HG03342 (cell line): ENCODE results near the gene CHRD.

ENCODE experiments used
- ATAC-seq: cut with Tn5 transposase; IDR thresholded peaks from one replicate; pipeline ENCODE4 v1.9.1; 2021; ENCODE audit warnings: mild to moderate bottlenecking, moderate library complexity; ENCODE audit not compliant: unreplicated experiment

CHRD gene

DNA sequence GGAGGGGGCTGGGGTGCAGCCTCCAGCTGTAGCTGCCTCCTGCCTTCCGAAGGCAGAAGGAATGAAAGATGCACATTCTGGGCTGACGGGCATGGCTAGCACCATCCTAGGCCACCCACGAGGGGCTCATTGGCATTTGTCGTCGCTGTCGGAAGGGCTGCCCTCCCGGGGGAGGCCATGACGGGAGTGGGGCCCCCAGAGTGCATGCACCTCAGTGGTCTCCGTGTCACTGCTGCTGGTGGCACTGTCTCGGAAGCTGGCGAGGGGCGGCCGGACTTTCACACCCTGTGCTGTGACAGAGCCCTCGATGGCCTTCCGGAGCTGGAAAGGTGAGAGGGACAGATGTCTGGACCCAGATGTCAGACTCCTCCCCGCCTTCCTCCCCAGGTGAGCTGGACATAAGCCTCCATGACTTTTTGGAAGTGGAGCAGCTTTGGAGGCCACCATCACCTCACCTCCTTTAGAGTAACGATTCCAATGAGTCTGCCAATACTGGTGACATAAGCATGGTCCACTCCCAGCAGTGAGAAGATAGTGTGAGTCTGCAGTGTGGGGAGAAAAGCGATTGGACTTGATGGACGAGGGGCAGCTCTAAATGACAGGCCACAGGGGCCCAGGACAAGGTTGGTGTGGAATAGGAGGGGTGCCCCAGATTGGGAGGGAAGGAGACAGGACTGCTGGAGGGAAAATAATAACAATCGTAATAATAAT, 33.2 kb upstream of the CHRD start:
- ATAC-seq, result no peak

DNA sequence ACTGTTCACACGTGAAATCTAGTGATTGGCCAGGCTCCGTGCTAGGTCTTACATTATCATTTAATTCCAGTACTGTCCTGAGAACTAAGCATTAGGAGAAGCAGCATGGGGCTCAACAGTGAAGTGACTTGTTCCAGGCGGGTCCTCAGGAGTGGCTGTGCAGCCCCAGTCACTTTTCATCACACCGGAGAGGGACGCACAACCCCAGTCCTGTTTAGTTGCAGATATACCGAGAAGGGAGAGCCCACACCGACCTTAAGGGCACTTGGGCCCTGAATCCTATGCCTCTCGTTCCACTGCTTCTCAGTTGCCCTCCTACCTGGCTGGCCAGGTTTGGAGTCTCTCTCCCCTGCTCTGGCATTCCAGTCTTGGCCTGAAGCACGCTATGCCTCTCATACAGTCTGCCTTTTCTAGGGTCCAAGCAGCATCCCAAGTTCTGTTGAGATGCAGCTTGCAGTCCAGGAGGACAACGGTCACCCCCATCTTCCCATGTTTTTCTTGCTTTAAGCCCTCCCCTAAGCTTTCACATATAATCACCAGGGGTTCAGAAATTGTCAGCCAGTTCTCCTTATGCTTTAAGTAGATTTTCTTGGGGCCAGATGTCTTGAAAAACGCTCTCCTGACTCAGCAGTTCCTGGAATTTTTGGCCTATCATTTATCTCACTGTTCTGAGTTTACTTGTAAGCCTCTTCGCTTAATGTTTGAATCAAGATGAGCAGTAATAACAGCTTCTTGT, 32.4 kb upstream of the CHRD start:
- ATAC-seq, result no peak

DNA sequence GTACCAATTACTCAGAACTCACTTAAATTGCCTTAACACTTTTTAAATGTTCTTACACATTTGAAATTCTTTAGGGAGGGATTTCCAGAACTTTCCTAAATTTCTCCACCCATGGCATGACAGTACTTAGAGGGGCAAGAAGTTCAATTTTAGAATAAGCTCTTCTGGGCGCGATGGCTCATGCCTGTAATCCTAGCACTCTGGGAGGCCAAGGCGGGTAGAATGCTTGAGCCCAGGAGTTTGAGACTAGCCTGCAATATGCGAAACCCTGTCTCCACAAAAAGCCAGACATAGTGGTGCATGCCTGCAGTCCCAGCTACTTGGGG, 31.8 kb upstream of the CHRD start:
- ATAC-seq, result no peak

DNA sequence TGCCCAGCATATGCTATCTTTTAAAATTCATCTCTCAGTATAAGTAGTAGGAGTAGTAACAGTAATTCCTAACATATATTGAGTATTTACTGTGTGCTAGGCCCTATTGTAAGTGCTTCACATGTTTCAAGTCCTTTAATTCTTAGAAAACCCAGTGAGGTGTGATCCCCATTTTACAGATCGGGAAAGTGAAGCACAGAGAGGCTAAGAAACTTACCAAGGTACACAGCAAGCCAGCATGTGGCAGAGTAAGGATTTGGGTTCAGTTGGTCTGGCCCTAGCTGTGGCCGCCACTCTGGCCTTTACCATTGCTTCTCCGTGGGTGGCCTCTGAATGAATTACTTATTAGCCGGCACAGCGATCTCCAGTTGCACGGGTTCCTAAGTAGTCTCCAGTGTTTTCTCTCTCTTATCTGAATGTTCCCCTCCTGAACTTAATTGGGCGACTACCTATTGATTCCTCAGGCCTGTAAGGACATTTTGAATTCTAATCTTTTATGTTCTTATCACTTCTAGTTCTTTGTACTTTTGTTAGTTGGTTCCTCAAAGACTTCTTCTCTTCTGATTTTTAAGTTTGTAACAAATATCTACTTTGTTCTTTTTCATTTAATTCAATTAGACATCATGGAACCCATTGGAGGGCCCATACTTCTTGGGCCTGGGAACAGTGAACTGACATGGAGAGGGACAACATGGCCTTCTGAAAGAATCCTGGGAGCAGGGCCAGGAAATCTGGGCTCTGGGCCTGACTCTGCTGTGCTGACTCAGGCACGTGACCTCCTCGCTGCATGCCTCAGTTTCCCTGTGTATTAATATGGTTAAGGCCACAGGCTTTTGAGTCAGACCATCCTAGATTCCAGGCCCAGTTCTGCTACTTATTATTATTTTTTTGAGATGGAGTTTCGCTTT, 30.0 kb upstream of the CHRD start:
- no peak for ATAC-seq

DNA sequence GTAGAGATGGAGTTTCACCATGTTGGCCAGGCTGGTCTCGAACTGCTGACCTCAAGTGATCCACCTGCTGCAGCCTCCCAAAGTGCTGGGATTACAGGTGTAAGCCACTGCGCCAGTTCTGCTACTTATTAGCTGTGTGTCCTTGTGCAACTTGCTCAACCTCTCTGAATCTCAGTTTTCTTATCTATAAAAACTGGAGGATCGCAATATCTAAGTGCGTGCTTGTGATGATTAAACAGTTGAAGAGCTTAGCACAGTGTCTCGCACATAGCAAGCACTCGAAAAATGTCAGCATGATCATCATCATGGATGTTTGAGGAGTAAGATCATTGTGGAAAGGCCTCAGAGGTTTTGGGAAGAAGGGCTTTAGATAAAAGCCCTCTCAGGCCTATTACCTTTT, 29.2 kb upstream of the CHRD start:
- ATAC-seq, result no peak

DNA sequence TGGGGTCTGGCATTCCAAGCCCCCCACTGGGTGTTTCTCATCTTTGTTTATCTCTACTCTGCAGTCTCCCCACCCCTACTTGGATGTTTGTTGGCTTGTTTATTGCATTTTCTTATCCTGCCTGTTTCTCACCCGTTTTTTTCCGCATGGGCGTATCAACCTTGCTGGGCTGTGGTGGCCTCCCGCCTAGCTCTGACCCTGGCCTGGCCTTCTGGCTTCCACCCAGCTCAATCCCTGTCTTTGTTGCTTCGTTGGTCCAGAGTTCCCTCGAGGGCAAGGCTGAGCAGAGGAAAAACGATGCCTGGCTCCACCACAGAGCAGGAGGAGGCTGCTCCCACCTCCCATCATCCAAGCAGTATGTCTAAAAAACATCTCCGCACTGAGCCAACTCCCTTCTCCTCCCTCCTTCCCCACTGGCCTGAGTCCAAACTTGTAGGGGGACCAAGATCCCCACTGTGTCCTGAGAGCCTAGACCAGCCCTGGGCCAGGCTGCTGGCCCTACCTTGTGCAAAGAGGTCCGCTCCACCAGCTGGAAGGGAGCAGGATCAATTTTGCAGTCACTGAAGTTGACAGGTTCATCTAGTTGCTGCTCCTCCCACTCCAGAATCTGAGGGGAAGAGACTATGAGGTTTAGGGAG, 28.2 kb upstream of the CHRD start:
- no peak for ATAC-seq

DNA sequence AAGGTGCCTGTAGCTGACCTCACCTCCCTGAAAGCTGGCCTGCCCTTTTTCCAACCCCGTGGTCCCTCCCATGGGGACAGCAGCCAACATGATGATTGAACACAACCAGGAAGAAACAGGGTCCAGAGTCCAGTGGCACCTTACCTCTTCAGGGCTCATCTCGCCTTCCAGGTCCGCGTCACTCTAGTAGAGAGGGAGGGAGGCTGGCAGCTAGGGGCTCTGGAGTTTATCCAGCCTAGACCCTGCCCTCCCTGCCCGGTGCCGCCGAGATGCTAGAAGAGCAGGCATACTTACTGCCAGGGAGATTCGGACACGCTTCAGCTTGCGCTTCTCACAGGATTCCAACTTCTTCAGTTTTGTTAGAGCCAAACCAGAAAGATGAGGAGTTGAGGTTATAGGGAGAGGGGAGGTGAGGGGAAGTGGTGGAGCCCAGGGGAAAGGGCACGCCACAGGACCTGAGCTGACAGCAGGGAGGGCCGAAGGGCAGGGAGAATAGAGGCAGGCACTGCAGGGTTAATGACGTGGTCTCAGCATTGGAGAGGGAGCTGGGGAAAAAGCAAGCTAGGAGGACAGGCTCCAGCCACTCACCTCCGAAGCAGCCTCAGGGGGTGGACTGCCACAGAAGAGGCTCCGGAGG, 27.6 kb upstream of the CHRD start:
- no peak for ATAC-seq

DNA sequence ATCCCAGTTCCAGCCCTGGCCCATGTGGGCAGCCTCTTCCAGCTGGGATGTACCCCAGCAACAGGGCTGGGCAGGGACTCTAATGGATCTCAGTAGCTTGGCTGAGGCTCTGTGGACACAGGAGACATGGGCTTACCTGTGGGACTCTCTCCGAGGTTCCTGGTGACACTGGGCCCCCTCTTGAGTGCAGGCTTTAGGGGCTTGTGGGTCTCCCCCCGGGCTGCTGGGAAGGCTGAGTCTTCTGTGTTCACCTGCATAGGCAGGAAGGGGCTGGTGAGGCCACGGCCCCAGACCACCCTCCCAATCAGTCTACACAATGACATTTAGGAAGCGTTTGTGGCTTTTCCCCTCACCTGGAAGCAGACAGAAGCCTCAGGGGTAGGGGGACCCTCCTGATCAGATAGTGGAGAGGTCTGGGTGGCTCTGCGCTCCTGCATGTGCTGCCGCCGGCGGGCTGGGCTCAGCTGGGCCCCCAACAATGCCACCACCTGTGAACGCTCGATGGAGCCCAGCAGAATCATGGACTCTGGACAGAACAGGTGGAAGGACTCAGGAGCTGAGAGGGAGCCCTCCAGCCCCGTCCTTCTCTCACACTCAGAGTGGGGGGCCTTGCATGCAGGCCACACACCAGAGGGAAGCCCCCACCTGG, 26.8 kb upstream of the CHRD start:
- no peak for ATAC-seq

DNA sequence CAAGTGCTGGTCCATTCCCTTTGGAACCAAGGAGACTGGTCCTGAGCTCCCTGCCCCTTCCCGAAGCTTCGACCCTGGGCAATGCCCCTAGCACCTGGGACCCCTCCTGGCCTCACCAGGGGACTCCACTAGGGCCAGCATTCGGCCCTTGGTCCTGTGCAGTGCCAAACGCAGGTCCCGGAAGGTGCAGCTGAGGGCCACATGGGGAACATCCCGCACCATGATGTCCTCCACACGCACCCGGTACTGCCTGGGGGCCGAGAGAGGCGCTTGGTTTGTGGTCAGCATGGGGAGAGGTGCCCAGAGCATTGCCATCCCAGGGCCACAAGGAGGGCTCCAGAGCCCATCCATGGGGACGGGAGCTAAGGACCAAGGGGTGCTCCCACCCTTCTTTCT, 26.3 kb upstream of the CHRD start:
- no peak for ATAC-seq

DNA sequence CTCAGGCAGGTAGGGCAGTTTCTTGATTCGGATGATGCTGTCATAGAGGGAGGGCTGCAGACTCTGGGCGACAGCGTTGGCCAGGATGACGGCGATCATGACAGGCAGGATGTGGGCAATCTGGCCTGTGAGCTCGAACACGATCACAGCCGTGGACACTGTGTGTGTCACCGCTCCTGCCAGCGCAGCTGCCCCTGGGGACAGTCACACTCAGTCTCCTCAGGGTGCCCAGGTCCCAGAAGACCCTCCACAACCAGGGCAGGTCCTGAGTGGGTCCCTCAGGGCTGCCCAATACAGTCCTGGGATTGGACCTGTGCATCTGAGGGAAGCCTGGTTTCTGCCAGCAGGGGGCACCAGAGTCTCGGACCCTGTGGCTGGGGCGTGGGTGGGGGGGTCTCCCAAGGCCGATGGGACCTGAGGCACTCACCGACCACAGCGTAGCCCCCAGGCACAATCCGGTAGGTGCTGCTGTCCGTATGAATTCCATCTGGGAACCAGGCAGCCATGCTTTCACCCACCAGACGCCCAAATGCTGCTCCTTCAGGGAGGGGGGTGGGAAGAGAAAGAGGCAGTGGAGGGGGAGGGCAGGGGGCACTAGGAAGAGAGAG, 25.6 kb upstream of the CHRD start:
- no peak for ATAC-seq

DNA sequence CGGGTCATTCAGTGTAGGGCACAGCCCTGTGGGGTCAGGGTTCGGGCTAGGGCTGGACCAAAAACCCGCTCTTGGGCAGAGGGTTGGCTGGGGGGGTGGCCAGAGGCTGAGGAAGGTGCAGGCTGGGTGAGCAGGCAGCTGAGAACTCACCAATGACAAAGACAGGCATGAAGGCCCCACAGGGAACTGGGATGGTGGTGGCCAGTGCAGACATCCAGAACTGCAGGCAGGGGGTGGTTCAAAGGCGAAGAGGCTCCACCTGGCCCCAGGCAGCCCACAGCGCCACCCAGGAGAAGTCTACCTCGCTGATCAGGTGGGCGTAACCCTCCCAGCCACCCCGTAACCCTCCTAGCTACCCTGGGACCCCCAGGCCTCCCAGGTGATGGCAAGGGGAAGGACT, 25.1 kb upstream of the CHRD start:
- no peak for ATAC-seq

DNA sequence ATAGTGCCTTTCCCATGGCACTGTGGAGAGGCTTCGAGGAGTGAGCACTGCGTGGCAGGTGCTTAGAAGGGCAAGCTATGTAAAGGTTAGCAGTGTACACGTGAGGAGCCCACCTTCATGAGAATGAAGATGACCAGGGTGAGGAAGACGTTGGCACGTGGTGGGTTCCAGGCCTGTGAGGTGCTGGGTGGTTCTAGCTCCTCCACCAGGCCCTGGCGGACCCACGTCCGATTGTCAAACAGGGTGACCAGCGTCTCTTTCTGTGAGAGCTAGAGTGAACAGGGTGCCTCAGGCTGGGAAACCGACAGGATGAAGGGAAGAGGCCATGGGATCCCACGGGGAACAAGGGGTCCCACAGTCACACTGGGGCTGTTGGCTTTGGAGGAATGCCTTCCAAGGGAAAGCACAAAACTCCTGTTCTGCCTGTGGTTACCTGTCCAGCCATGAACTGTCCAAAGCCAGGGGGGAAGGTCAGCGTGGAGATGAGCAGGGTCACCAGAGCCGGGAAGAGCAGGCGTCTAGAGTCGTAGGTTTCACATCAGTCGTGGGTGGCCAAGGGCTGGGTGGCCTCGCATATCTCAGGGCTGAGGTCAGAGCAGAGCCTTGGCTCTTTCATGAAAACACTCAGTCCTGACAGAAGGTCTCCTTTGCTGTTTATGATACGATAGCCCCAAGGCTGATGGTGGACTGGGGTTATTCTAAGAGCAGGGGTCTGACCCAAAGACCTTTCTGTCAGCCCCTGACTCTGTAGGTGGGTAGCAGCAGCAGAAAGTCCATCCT, 24.4 kb upstream of the CHRD start:
- ATAC-seq, result no peak

DNA sequence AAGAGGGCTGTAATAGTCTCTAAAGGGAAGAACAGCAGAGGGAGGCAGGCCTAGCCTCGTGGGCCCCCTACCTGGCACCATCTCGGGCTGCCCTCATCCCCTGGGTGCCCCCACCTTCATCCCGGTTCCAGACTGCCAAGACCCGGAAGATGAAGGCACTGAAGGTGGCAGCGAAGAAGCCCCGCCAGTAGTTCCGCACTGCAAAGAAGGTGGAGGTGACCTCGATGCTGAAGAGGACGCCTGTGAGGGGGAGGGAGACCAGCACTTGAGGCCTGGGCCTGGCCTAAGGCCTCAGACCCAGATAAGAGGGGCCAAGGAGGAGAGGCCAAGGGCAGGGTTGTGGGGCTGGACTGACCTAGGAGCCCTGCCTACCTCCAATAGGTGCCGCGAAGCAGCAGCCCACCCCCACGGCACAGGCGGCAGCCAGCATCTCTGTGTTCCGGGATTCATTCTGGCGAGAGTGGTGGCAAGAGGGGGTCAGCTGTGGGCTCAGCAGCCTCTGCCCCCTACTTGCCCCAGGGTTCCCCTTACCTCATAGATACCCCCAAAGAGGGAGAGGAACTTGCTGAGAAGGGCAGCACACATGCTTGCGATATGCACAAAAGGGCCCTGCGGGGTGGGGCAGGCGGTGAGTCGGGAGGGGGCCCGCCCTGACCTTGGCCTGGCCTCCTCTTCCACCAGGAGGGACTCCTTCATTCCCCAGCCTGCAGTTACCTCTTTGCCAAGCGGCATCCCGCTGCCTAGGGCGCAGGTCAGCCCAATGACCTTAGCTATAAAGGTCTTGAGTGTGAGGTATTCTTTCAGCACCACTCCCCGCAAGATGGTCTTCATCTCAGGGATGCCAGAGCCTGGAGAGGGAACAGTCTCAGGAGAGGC, 22.4 kb upstream of the CHRD start:
- ATAC-seq, result no peak

DNA sequence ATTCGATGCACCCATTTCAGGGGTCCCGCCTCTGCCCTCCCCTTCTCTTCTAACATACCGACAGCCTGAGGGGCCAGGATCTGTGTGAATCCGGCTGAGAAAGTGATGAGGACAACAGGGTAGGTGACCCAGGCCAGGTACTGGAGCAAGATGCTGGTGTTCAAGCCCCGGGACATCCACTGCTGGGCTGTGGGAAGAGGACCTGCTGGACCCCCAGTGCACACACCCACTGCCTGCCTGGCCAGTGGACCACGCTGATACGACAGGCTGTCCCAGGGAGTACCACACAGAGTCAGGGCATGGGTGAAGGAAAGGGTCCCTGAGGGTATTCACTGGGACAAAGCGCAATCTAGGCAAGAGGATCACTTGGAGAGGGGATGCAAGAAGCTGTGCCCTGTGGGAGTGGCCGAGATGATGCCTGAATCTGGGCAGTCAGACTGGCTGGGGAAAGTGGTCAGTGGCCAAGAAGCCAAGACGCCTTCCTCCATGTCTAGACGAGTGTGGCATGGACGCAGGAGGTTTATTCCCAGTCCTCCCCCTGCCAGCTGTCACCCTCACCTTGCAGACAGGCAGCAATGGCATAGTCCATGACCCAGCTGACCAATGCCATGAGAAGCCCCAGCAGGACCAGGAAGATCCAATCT, 21.6 kb upstream of the CHRD start:
- ATAC-seq, result no peak

DNA sequence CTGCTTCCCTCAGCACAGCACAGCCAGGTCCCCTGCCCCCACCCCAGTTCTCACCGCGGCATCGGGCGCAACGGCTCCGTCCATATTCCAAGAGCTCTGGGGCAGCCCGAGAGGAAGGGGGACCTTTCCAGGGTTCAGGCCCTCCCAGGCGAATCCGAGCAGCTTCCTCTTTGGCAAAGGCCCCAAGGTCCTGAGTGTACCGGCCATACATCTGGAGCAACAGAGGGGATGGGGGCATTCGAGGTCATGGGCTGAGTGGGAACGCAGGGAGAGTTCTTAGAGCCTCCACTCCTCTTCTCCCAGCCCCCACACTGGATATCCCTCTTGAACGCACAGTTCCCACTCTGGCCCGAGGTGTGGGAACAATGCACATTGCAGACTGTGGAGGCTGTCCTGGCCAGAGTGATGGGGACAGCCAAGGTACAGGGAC, 20.9 kb upstream of the CHRD start:
- ATAC-seq, result no peak

DNA sequence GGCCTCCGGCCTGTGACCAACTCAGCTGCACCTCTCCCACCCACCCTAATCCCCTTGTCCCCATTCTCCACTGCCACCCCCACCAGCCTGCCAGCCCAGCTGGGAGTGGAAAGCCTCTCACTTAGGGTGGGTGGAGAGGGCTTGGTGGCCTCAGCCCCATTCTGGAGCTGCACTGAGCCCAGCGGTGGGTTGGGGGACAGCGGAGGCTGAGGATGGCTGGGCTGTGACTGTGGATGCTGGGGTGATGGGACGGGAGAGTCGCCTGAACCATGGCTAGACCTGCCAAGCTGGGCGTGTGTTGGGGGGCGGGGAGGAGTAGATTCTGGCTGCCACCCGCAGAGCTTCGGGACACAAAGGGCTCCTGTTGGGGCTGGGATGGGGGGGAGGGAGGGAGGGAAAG, 20.2 kb upstream of the CHRD start:
- ATAC-seq, result no peak

DNA sequence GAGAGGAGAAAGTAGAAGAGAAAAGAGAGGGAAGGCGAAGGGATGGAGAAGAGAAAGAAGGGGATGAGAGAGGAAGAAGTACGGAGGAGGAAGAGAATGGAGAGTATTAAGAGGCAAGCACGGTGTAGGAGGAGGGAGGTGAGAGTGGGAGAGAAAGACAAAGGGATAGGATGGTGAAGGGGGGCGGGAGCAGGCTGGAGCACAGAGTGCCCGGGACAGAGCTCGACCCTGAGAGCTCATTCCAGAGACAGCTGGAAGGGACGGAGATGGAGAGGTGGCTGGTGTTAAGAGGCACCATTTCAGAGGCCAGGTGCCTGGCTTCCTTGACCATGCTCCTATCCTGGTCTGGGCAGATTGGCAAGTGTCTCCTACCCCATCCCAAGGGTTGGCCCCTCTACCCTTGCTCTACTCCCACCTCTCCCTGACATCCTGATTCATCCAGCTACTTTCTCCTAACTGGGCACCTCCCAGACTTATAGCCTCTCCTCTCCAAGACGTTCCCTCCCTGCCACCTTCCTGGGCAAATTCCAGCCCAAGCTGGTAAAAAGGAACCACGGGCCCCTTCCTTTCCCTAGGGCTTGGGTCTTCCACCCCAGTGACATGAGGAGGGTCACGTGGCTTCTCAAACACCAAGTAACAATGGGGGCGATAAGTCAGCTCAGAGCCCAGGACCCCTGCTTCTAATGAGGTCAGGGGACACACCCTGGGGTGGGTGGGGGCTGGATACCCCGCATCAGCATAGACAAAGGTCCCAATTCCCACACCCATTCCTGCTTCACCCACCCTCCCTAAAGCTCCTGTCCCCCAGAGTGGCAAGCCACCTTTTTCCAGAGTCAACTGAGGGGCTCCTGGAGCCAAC, 19.6 kb upstream of the CHRD start:
- ATAC-seq, result no peak
